ENCODE measurements around the gene MAPK1.

GRCh38 chr22:21816787-21817496, 50.5 kb downstream of the MAPK1 start:
- TF ChIP-seq CTCF (conservative IDR thresholded peaks at IDR 0.05; ENCODE audit: low read depth, low read length), result no peak
- TF ChIP-seq EZH2 (IDR thresholded peaks at IDR 0.05; ENCODE audit: borderline replicate concordance, low read depth, low read length, poor library complexity, severe bottlenecking), result no peak
